Calu3 (cell line): Measurements from ENCODE around the gene PSMB5. TPM values are rescaled to one million over a fixed set of nuclear protein-coding genes. Genes with fewer than 3 reads are reported as not detected.

Experiments
- BruUV-seq: library from RNA; stranded (reverse); fragments of 400-500 nt; replicated peaks from 2 replicates; lab custom pipeline; 2021; lab: Mats Ljungman, UMichigan
- CTCF ChIA-PET: fragments of 300-600 bp; sonication (Branson Sonifier 250); formaldehyde crosslinking; loops from one replicate; lab custom pipeline; 2022; ENCODE audit warnings: antibody characterized with exemption; lab: Charles Lee
- DNase-seq: peaks from one replicate; pipeline ENCODE4 v3.0.0; 2022
- H3K27ac Mint-ChIP-seq: one replicate; pipeline ENCODE4 v1.8.0; 2022; ENCODE audit warnings: mixed read lengths; ENCODE audit not compliant: unreplicated experiment
- H3K27me3 Mint-ChIP-seq: one replicate; pipeline ENCODE4 v1.8.0; 2022; ENCODE audit warnings: mixed read lengths; ENCODE audit not compliant: unreplicated experiment
- H3K36me3 Mint-ChIP-seq: one replicate; pipeline ENCODE4 v1.8.0; 2022; ENCODE audit warnings: mild to moderate bottlenecking, moderate library complexity, mixed read lengths; ENCODE audit not compliant: insufficient read depth, unreplicated experiment
- H3K4me1 Mint-ChIP-seq: one replicate; pipeline ENCODE4 v1.8.0; 2022; ENCODE audit warnings: mild to moderate bottlenecking, low read depth, mixed read lengths; ENCODE audit not compliant: unreplicated experiment
- H3K4me3 Mint-ChIP-seq: one replicate; pipeline ENCODE4 v1.8.0; 2022; ENCODE audit warnings: mild to moderate bottlenecking, low read depth, moderate library complexity, mixed read lengths; ENCODE audit not compliant: unreplicated experiment
- H3K9me3 Mint-ChIP-seq: one replicate; pipeline ENCODE4 v1.8.0; 2022; ENCODE audit warnings: low read depth, mixed read lengths; ENCODE audit not compliant: unreplicated experiment
- intact Hi-C: fragments of 100-400 bp; cut with micrococcal nuclease; formaldehyde crosslinking; loops from one replicate; pipeline ENCODE4 v1.10.0; 2022; ENCODE audit not compliant: unreplicated experiment
- total RNA-seq: library from RNA; stranded (reverse); gene quantifications from 2 replicates; pipeline ENCODE4 v1.2.3, GENCODE V29; 2022
- TF ChIP-seq, protein P1 (sequence below): fragments of 200-600 bp; IDR thresholded peaks from one replicate; pipeline ENCODE4 v1.8.0; 2022; ENCODE audit warnings: antibody characterized with exemption; ENCODE audit not compliant: unreplicated experiment

Gene PSMB5
- total RNA-seq, 1 experiment from 2014 or later = 121 TPM

DNA sequence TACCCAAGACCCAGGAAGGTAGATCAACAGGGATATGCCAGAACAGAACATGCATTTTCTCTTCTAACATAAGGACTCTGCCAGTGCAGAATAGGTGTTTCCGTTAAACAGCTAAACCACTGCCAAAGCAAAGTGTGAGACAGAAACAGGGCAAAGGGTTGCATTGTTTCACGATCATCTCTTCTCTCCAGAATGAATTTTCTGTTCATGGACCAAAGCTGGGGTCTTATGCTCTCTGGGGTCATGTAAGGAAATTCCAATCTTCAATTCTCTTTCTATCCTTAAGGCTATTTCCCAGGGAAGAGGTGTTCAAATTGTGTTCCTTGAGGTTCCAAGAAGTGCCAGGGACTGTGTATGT lies 10.9 kb downstream of the PSMB5 start:
- DNase-seq = no peak
- H3K27ac Mint-ChIP-seq = no peak overlapping the region
- no peaks in the 10 kb centered on the region for H3K4me1 Mint-ChIP-seq
- TF ChIP-seq, protein P1, sequence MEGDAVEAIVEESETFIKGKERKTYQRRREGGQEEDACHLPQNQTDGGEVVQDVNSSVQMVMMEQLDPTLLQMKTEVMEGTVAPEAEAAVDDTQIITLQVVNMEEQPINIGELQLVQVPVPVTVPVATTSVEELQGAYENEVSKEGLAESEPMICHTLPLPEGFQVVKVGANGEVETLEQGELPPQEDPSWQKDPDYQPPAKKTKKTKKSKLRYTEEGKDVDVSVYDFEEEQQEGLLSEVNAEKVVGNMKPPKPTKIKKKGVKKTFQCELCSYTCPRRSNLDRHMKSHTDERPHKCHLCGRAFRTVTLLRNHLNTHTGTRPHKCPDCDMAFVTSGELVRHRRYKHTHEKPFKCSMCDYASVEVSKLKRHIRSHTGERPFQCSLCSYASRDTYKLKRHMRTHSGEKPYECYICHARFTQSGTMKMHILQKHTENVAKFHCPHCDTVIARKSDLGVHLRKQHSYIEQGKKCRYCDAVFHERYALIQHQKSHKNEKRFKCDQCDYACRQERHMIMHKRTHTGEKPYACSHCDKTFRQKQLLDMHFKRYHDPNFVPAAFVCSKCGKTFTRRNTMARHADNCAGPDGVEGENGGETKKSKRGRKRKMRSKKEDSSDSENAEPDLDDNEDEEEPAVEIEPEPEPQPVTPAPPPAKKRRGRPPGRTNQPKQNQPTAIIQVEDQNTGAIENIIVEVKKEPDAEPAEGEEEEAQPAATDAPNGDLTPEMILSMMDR = no peak
- H3K27me3 Mint-ChIP-seq = no peaks in the 10 kb centered on the region
- intact Hi-C loops = no loop called here
- no TSS peak for BruUV-seq
- CTCF ChIA-PET = interaction anchor here (0.6 kb wide), 2 partner anchors 22 to 377 kb away, joined by 4 to 6 read pairs; no protein-coding TSS in a partner anchor
- H3K4me3 Mint-ChIP-seq = no peak overlapping the region
- H3K36me3 Mint-ChIP-seq = peaks cover 18% of the 10 kb centered on the region
- no peaks in the 10 kb centered on the region for H3K9me3 Mint-ChIP-seq

DNA sequence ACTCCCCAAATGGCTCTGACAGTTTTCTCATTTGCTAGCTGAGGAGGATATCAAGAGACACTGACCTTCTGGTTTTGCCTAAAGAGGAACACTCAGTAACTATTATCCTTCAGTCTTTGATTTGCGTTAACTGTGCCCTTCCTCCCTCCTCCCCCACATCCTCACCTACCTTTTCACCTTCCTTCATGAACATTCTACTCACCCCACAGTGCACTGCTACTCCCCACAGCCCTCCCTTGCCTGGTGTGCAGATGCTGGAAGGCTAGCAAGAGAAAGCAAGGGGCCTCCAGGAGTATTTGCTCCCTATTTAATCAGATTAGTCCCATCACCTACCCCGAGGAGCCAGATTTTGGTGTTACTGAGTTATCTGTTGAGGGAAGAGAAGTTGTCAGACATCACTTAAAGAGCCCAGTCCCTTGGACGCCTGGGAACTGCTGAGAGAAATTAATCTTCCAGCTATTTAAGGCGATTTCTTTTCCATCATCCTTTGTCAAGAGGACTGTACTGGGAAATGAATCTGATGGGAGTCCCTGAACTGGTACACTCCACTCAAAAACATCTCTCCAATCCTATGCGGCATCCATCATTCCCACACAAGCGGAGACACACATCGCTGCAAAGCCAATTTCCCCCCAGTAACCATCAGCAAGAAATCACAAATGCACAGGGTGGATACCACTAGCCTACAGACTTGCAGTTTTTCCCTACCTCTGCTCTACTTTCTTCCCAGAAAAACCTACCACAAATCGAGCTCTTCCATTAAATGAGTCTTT lies 11.5 kb downstream of the PSMB5 start:
- DNase-seq = no peak
- TF ChIP-seq, protein P1 = no peak
- Mint-ChIP-seq H3K9me3 (no peaks in the 10 kb centered on the region), H3K4me1 (no peaks in the 10 kb centered on the region), H3K36me3 (peaks cover 16% of the 10 kb centered on the region), H3K27me3 (no peaks in the 10 kb centered on the region), H3K4me3 (no peak overlapping the region), H3K27ac (no peak overlapping the region)
- BruUV-seq = no TSS peak
- intact Hi-C loops = no loop called here
- CTCF ChIA-PET = interaction anchor here (0.6 kb wide), 2 partner anchors 21 to 376 kb away, joined by 4 to 6 read pairs; no protein-coding TSS in a partner anchor

DNA sequence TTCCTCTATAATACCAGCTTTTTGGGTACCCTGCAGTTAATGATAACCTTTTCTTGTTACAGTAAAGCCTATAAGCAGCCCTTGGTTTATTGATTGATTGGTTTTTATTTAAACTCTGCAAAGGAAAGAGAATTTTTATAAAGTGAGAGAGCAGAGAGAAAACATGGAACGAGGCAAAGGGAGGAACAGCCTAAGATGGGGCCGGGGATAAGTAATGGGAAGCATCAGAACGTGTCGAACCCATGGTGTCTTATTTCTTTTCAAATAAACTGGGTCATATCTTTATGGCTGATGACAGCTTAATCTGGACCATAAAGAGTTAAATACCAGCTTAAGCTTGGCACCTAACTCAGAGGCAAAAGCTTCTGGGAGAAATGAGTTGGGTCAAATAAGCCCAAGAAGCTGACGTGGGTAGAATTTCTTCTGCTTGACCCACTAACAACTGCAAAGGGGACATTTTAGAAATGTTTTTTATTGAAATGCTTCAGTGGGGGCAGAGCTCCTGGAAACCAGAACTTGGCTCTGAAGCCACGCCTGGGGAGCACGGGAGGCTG lies 12.7 kb downstream of the PSMB5 start:
- CTCF ChIA-PET = no interaction called here

DNA sequence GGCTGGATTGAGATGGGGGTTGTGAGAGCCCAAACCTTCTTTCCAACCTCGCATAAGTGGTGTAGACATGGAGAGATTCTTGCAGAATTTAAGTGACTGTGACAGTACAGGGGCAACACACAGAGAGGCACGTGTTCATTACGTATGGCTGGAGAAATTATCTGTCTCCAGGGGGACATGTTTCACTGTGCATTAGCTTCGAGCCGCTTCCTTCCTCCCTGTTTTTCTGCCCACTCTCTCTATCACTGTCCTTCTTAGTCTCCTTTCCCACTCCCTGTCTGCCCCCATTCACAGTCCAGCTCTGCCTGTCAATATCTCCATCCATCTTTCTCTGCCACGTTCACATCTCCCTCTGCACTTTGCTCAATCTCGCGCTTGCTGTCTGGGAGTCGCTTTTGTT lies 13.3 kb downstream of the PSMB5 start:
- H3K36me3 Mint-ChIP-seq = peaks cover 9% of the 10 kb centered on the region
- CTCF ChIA-PET = no interaction called here
- H3K4me3 Mint-ChIP-seq = no peak overlapping the region
- TF ChIP-seq, protein P1 = no peak
- H3K4me1 Mint-ChIP-seq = no peaks in the 10 kb centered on the region
- DNase-seq = no peak
- H3K9me3 Mint-ChIP-seq = no peaks in the 10 kb centered on the region
- no peaks in the 10 kb centered on the region for H3K27me3 Mint-ChIP-seq
- intact Hi-C loops = no loop called here
- BruUV-seq = no TSS peak
- H3K27ac Mint-ChIP-seq = no peak overlapping the region

More for the DNA sequence above, 12.7 kb downstream of the PSMB5 start:
- TF ChIP-seq, protein P1 = no peak
- Mint-ChIP-seq H3K9me3 (no peaks in the 10 kb centered on the region), H3K27ac (no peak overlapping the region), H3K36me3 (peaks cover 9% of the 10 kb centered on the region), H3K27me3 (no peaks in the 10 kb centered on the region), H3K4me1 (no peaks in the 10 kb centered on the region), H3K4me3 (no peak overlapping the region)
- intact Hi-C loops = no loop called here
- DNase-seq = no peak
- BruUV-seq = no TSS peak
